ENCODE results near the gene EDEM2. TPM values are rescaled to one million over a fixed set of nuclear protein-coding genes. Genes with fewer than 3 reads are reported as not detected.

Gene EDEM2
- total RNA-seq, 1 experiment from 2014 or later: 22.8 TPM

DNA sequence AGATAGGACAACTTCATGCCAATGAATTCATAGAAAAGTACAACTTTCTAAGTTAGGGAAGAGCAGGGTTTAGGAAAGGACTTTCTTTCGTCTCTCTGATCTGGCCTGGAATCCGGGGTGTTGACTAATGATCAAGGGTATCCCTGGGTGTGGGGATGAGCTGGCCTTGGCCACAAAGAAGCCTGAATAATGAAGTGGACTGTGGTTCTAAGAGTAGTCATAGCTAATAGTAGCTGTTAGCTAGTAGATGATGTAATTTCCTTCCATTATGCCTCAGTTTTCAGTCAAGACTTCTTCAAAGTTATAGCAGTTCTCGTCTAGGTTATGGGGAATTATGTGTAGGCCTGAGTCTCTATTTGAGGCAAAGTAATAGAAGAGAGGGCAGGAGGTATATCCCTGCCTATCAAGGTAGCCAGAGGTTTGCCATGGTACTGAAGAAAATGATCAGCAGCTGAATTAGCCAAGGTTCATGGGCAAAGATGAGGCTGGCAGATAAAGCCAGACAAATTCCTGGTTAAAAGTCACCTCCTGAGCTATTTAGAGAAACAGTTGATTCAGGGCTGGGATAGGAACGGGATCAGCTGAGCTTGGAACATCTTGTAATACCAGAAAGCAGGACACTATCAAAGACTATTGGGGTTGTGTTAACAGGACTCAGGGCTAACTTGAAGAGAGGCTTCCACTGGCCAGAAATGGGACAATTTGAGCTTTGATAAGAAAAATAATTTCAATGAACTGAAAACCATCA lies 35.8 kb downstream of the EDEM2 start:
- TF ChIP-seq CEBPB (IDR thresholded peaks at IDR 0.05; ENCODE audit: low read depth): no peak; the same call in 1 of the 2 replicates
- TF ChIP-seq FOSL1 (IDR thresholded peaks at IDR 0.05; ENCODE audit: low read depth): peak; percentile 21; the same call in 1 of the 2 replicates
- BruUV-seq (replicated peaks): no TSS peak
- intact Hi-C loops (cut with micrococcal nuclease): no loop called here
- CTCF ChIA-PET: interaction anchor here (2.7 kb wide), 1 partner anchor 15 kb away, joined by 14 read pairs; no protein-coding TSS in a partner anchor
- Histone ChIP-seq H3K4me2 (ENCODE audit: low read length) (peak overlapping the region; percentile 29), H3K4me1 (ENCODE audit: control insufficient read depth in 1 of 2, insufficient read depth in 2 of 2, low read length in 2 of 2) (peaks cover 0 to 16% of the 10 kb centered on the region in 2 experiments; a peak in 2 of 4 replicates), H3K9me2 (ENCODE audit: insufficient read depth) (no peaks in the 10 kb centered on the region), H3K9ac (ENCODE audit: low read length) (no peak overlapping the region), H3K4me3 (replicated peaks in 1 of 2; ENCODE audit: low read depth in 1 of 2, low read length in 2 of 2) (no peak overlapping the region), H4K20me1 (ENCODE audit: insufficient read depth) (no peaks in the 10 kb centered on the region), H3K27ac (ENCODE audit: low read depth, low read length) (no peak overlapping the region), H3K27me3 (ENCODE audit: insufficient read depth, low read length) (no peaks in the 10 kb centered on the region), H3K36me3 (ENCODE audit: control insufficient read depth in 1 of 2, insufficient read depth in 2 of 2, low read length in 2 of 2) (no peaks in the 10 kb centered on the region), H3K79me2 (ENCODE audit: insufficient read depth, low read length) (no peaks in the 10 kb centered on the region), H2AFZ (ENCODE audit: low read depth, low read length, poor library complexity, severe bottlenecking) (no peak overlapping the region), H3K9me3 (ENCODE audit: control insufficient read depth in 1 of 2, insufficient read depth in 1 of 2, low read depth in 1 of 2, low read length in 2 of 2) (no peaks in the 10 kb centered on the region)
- RAD21 ChIA-PET (ENCODE audit: low non-redundant PET in 1 of 2, low total read pairs in 2 of 2, uncharacterized antibody in 2 of 2, unreplicated experiment in 2 of 2): no interaction called here
- ATAC-seq (peak; percentile 38; the same call in 1 of the 2 replicates), DNase-seq (ENCODE audit: low read depth, low spot score) (no peak)
- POLR2A ChIA-PET: interaction anchor here (1.5 kb wide), 1 partner anchor 15 kb away, joined by 5 read pairs; no protein-coding TSS in a partner anchor

DNA sequence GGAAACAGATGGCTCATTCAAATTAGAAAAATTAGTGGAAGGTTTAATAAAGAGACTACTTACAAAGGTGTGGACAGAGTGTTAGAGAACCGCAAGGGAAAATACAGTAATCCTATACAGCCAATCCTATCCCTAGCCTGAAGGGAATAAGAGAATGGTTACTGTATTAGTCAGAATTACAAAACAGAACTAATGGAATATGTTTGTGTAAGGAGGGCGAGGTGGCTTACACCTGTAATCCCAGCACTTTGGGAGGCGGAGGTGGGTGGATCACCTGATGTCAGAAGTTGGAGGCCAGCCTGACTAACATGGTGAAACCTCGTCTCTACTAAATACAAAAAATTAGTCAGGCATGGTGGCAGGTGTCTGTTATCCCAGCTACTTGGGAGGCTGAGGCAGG lies 38.2 kb downstream of the EDEM2 start:
- no peak overlapping the region for H2AFZ ChIP-seq (ENCODE audit: low read depth, low read length, poor library complexity, severe bottlenecking)
- H3K4me2 ChIP-seq (ENCODE audit: low read length): no peak overlapping the region

More for the DNA sequence above, 38.2 kb downstream of the EDEM2 start:
- ChIA-PET RAD21 (ENCODE audit: low non-redundant PET in 1 of 2, low total read pairs in 2 of 2, uncharacterized antibody in 2 of 2, unreplicated experiment in 2 of 2) (no interaction called here), POLR2A (no interaction called here), CTCF (no interaction called here)
- Histone ChIP-seq H3K79me2 (ENCODE audit: insufficient read depth, low read length) (no peaks in the 10 kb centered on the region), H3K27ac (ENCODE audit: low read depth, low read length) (no peak overlapping the region), H3K27me3 (ENCODE audit: insufficient read depth, low read length) (no peaks in the 10 kb centered on the region), H3K36me3 (ENCODE audit: control insufficient read depth in 1 of 2, insufficient read depth in 2 of 2, low read length in 2 of 2) (no peaks in the 10 kb centered on the region), H3K9me2 (ENCODE audit: insufficient read depth) (no peaks in the 10 kb centered on the region), H3K4me3 (replicated peaks in 1 of 2; ENCODE audit: low read depth in 1 of 2, low read length in 2 of 2) (no peak overlapping the region), H4K20me1 (ENCODE audit: insufficient read depth) (no peaks in the 10 kb centered on the region), H3K4me1 (ENCODE audit: control insufficient read depth in 1 of 2, insufficient read depth in 2 of 2, low read length in 2 of 2) (peaks cover 0 to 16% of the 10 kb centered on the region in 2 experiments; a peak in 2 of 4 replicates), H3K9ac (ENCODE audit: low read length) (no peak overlapping the region), H3K9me3 (ENCODE audit: control insufficient read depth in 1 of 2, insufficient read depth in 1 of 2, low read depth in 1 of 2, low read length in 2 of 2) (no peaks in the 10 kb centered on the region)
- ATAC-seq: no peak
- intact Hi-C loops (cut with micrococcal nuclease): no loop called here
- TF ChIP-seq ELF1 (IDR thresholded peaks at IDR 0.05; ENCODE audit: borderline replicate concordance, low read depth) (no peak), EGR1 (IDR thresholded peaks at IDR 0.05; ENCODE audit: low read depth) (0 out of 2 replicates have a peak, but pooled peaks have one; percentile 26)
- no TSS peak for BruUV-seq (replicated peaks)
- DNase-seq (ENCODE audit: low read depth, low spot score): no peak

Data from HCT116 (cell line).